Measurements from ENCODE around the gene BICRA. TPM values are rescaled to one million over a fixed set of nuclear protein-coding genes. Genes with fewer than 3 reads are reported as not detected.

BICRA gene
- total RNA-seq, 1 experiment from 2014 or later, result 34.3 TPM

DNA sequence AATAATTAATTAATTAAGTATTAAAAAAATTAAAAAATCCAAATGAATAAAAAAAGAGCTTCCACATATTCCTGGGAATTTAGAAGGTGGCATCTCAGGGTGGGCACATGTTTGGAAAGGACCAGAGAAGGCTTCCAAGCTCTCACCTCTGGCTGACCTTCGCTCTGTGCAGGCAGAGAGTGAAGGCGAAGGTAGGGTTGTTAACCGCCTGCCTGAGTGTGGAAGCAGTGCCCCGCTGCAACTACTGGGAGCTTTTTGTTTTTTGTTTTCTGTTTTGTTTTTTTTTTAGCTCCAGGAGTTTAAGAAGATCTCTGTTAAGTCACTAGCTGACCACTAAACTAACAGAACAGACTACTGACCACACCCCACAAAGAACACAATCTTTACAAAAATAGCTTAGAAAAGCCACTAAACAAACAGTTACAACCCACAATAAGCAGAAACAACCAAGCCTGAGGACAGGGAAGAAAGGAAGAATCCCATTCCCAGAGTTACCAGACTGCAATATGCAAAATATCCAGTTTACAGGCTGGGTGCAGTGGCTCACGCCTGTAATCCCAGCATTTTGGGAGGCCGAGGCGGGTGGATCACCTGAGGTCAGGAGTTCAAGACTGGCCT, 47.4 kb upstream of the BICRA start:
- Histone ChIP-seq H3K4me3 (ENCODE audit: low read depth, low read length) (no peak overlapping the region), H3K9me3 (no peaks in the 10 kb centered on the region), H3K36me3 (ENCODE audit: control insufficient read depth, insufficient read depth, low read length) (no peaks in the 10 kb centered on the region), H3K27me3 (replicated peaks; ENCODE audit: control insufficient read depth, insufficient read depth, low read length) (no peaks in the 10 kb centered on the region), H3K4me1 (peaks cover 22% of the 10 kb centered on the region)
- H3K27me3 Mint-ChIP-seq (ENCODE audit: insufficient read depth, unreplicated experiment), result no peaks in the 10 kb centered on the region
- DNase-seq, result no peak
- no peaks in the 10 kb centered on the region for H3K36me3 Mint-ChIP-seq (ENCODE audit: insufficient read depth, unreplicated experiment)
- no peak overlapping the region for H3K4me3 Mint-ChIP-seq (ENCODE audit: unreplicated experiment)
- H3K27ac Mint-ChIP-seq (ENCODE audit: unreplicated experiment), result no peak overlapping the region
- intact Hi-C loops (cut with micrococcal nuclease; ENCODE audit: unreplicated experiment), result no loop called here
- no peaks in the 10 kb centered on the region for H3K9me3 Mint-ChIP-seq (ENCODE audit: unreplicated experiment)
- ChIA-PET POLR2A (interaction anchor here (0.7 kb wide), 1 partner anchor 65 kb away, joined by 3 read pairs; no protein-coding TSS in a partner anchor), CTCF (interaction anchor here (0.9 kb wide), 1 partner anchor 106 kb away, joined by 3 read pairs; no protein-coding TSS in a partner anchor)
- BruUV-seq (replicated peaks), result no TSS peak
- H3K4me1 Mint-ChIP-seq (ENCODE audit: low read depth, unreplicated experiment), result peaks cover 28% of the 10 kb centered on the region
- TF ChIP-seq CTCF (IDR thresholded peaks at IDR 0.05; ENCODE audit: insufficient read depth in 1 of 2, low read depth in 1 of 2, low read length in 1 of 2, severe bottlenecking in 1 of 2, unreplicated experiment in 1 of 2), result no peak

DNA sequence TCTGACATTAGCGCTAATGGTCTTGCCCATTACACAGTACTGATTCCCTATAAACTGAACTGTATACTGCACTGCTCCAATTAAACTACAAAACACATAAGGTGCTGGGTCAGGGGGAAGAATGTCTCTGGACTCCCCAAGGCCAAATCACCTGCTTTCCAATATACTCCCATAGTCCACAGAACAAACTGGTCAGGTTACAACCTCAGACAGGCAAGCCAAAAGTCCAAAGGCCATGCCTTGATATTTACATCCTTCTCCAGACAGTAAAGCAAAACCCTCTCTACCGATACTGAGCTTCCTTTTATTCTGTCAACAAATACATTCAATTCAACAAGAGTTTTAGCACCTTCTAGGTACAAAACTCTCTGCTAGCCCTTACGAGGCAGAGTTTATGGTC, 44.9 kb upstream of the BICRA start:
- DNase-seq, result peak; percentile 62 to 71
- ChIA-PET POLR2A (no interaction called here), CTCF (interaction anchor here (0.5 to 0.6 kb wide), 4 partner anchors 9 to 195 kb away, joined by 3 to 8 read pairs (median 3); no protein-coding TSS in a partner anchor)
- no peaks in the 10 kb centered on the region for H3K36me3 ChIP-seq (ENCODE audit: control insufficient read depth, insufficient read depth, low read length)
- Mint-ChIP-seq H3K27ac (ENCODE audit: unreplicated experiment) (peak overlapping the region; percentile 69), H3K4me3 (ENCODE audit: unreplicated experiment) (peak overlapping the region; percentile 37), H3K4me1 (ENCODE audit: low read depth, unreplicated experiment) (peaks cover 28% of the 10 kb centered on the region), H3K27me3 (ENCODE audit: insufficient read depth, unreplicated experiment) (no peaks in the 10 kb centered on the region), H3K36me3 (ENCODE audit: insufficient read depth, unreplicated experiment) (no peaks in the 10 kb centered on the region), H3K9me3 (ENCODE audit: unreplicated experiment) (no peaks in the 10 kb centered on the region)
- peaks cover 22% of the 10 kb centered on the region for H3K4me1 ChIP-seq
- no TSS peak for BruUV-seq (replicated peaks)
- intact Hi-C loops (cut with micrococcal nuclease; ENCODE audit: unreplicated experiment), result loop anchor here (1.0 kb wide), 2 partner anchors 36 to 49 kb away; partner anchors contain the start of gene NAPA
- TF ChIP-seq CTCF (IDR thresholded peaks at IDR 0.05; ENCODE audit: insufficient read depth in 1 of 2, low read depth in 1 of 2, low read length in 1 of 2, severe bottlenecking in 1 of 2, unreplicated experiment in 1 of 2), result no peak
- no peaks in the 10 kb centered on the region for H3K9me3 ChIP-seq
- H3K4me3 ChIP-seq (ENCODE audit: low read depth, low read length), result no peak overlapping the region
- no peaks in the 10 kb centered on the region for H3K27me3 ChIP-seq (replicated peaks; ENCODE audit: control insufficient read depth, insufficient read depth, low read length)

GRCh38 chr19:47569331-47569730, 39.6 kb upstream of the BICRA start:
- no peaks in the 10 kb centered on the region for H3K36me3 ChIP-seq (ENCODE audit: control insufficient read depth, insufficient read depth, low read length)
- ChIA-PET POLR2A (no interaction called here), CTCF (interaction anchor here (0.6 kb wide), 1 partner anchor 90 kb away, joined by 4 read pairs; no protein-coding TSS in a partner anchor)
- H3K4me1 ChIP-seq, result peaks cover 5% of the 10 kb centered on the region
- Mint-ChIP-seq H3K36me3 (ENCODE audit: insufficient read depth, unreplicated experiment) (no peaks in the 10 kb centered on the region), H3K27ac (ENCODE audit: unreplicated experiment) (no peak overlapping the region), H3K9me3 (ENCODE audit: unreplicated experiment) (no peaks in the 10 kb centered on the region), H3K4me1 (ENCODE audit: low read depth, unreplicated experiment) (peaks cover 12% of the 10 kb centered on the region), H3K27me3 (ENCODE audit: insufficient read depth, unreplicated experiment) (no peaks in the 10 kb centered on the region), H3K4me3 (ENCODE audit: unreplicated experiment) (no peak overlapping the region)
- TF ChIP-seq CTCF (IDR thresholded peaks at IDR 0.05; ENCODE audit: insufficient read depth in 1 of 2, low read depth in 1 of 2, low read length in 1 of 2, severe bottlenecking in 1 of 2, unreplicated experiment in 1 of 2), result no peak
- H3K9me3 ChIP-seq, result no peaks in the 10 kb centered on the region
- no peak overlapping the region for H3K4me3 ChIP-seq (ENCODE audit: low read depth, low read length)
- BruUV-seq (replicated peaks), result no TSS peak
- DNase-seq, result no peak
- H3K27me3 ChIP-seq (replicated peaks; ENCODE audit: control insufficient read depth, insufficient read depth, low read length), result no peaks in the 10 kb centered on the region
- intact Hi-C loops (cut with micrococcal nuclease; ENCODE audit: unreplicated experiment), result no loop called here

Data from Caco-2 (cell line).